HepG2 (cell line): ENCODE measurements around the gene UBL7. TPM values are rescaled to one million over a fixed set of nuclear protein-coding genes. Genes with fewer than 3 reads are reported as not detected.

Source experiments
- ATRX ChIP-seq: sonication (generic); formaldehyde crosslinking; IDR thresholded peaks from 2 replicates; pipeline ENCODE4 v1.4.0; 2020; ENCODE audit warnings: missing genetic modification reagents, borderline replicate concordance
- ETV6 ChIP-seq: sonication (generic); formaldehyde crosslinking; conservative IDR thresholded peaks from 2 replicates; pipeline ENCODE4 v1.4.0; 2020; ENCODE audit warnings: missing genetic modification reagents
- KLF16 ChIP-seq, 2 experiments: sonication (generic) in 1 of 2; formaldehyde crosslinking in 1 of 2; IDR thresholded peaks; 2 replicates each; pipeline versions ENCODE4 v1.6.1 to v1.8.0; 2016 to 2023; ENCODE audit warnings: missing genetic modification reagents in 2 of 2, missing compliant biosample characterization in 1 of 2
- POLR2G ChIP-seq: fragments of 200-400 bp; formaldehyde crosslinking; IDR thresholded peaks from 2 replicates; pipeline ENCODE4 v1.6.1; 2018; ENCODE audit warnings: mild to moderate bottlenecking, low read depth, low read length, moderate library complexity
- SPEN ChIP-seq: sonication (generic); formaldehyde crosslinking; IDR thresholded peaks from 2 replicates; pipeline ENCODE4 v1.5.1; 2020; ENCODE audit warnings: low read depth, mild to moderate bottlenecking, missing genetic modification reagents
- SRSF4 ChIP-seq: fragments of 200-400 bp; formaldehyde crosslinking; IDR thresholded peaks from one replicate; pipeline ENCODE4 v1.6.1; 2018; ENCODE audit warnings: mild to moderate bottlenecking, low read depth, low read length, moderate library complexity; ENCODE audit not compliant: poor library complexity, severe bottlenecking
- TAF1 ChIP-seq: sonication (generic); formaldehyde crosslinking; IDR thresholded peaks from 2 replicates; pipeline ENCODE4 v1.4.0; 2020; ENCODE audit warnings: missing genetic modification reagents
- ZFY ChIP-seq: sonication (generic); formaldehyde crosslinking; IDR thresholded peaks from 2 replicates; pipeline ENCODE4 v1.4.0; 2020; ENCODE audit warnings: missing genetic modification reagents
- ZNF616 ChIP-seq: sonication (generic); formaldehyde crosslinking; IDR thresholded peaks from 2 replicates; pipeline ENCODE4 v1.5.0; 2020; ENCODE audit warnings: low read depth, mild to moderate bottlenecking, missing genetic modification reagents
- ZNF75D ChIP-seq: sonication (generic); formaldehyde crosslinking; IDR thresholded peaks from 2 replicates; pipeline ENCODE4 v1.8.1; 2023; ENCODE audit warnings: missing genetic modification reagents, mild to moderate bottlenecking, borderline replicate concordance
- ZSCAN20 ChIP-seq: sonication (generic); formaldehyde crosslinking; IDR thresholded peaks from 2 replicates; pipeline ENCODE4 v1.4.0; 2020; ENCODE audit warnings: missing genetic modification reagents, mild to moderate bottlenecking, borderline replicate concordance
- polyA plus RNA-seq, 8 experiments: library from polyadenylated mRNA; depleted of rRNA in 3 of 8; stranded (reverse) in 7 of 8; unstranded in 1 of 8; fragments of >200 nt; fragmentation: Illumina TruSeq in 4 of 8; extraction: Trizol in 4 of 8; gene quantifications; 2 replicates each; pipeline versions ENCODE4 v1.2.1 to v1.2.3, GENCODE V29; 2011 to 2016; ENCODE audit warnings: low read depth in 4 of 8, missing spikeins in 1 of 8, mixed read lengths in 1 of 8; ENCODE audit not compliant: insufficient read depth in 1 of 8
- total RNA-seq, 5 experiments: library from RNA; depleted of rRNA; stranded (reverse); fragments of >200 nt; fragmentation: Illumina TruSeq; extraction: Trizol; gene quantifications; 2 replicates each; pipeline ENCODE4 v1.2.3, GENCODE V29; 2016; ENCODE audit warnings: low read depth in 1 of 5
- TF ChIP-seq, protein P1 (sequence below): sonication (generic); formaldehyde crosslinking; IDR thresholded peaks from 2 replicates; pipeline ENCODE4 v1.5.1; 2020; ENCODE audit warnings: missing genetic modification reagents, mild to moderate bottlenecking, borderline replicate concordance
- TF ChIP-seq, protein P2 (sequence below): sonication (generic); formaldehyde crosslinking; conservative IDR thresholded peaks from 2 replicates; pipeline ENCODE4 v1.4.0; 2020; ENCODE audit warnings: missing genetic modification reagents
- TF ChIP-seq, protein P3 (sequence below): sonication (generic); formaldehyde crosslinking; IDR thresholded peaks from 2 replicates; pipeline ENCODE4 v1.9.0; 2022; ENCODE audit warnings: missing genetic modification reagents, mild to moderate bottlenecking, borderline replicate concordance
- TF ChIP-seq, protein P4 (sequence below): sonication (generic); formaldehyde crosslinking; IDR thresholded peaks from 2 replicates; pipeline ENCODE4 v1.5.0; 2020; ENCODE audit warnings: mild to moderate bottlenecking, missing genetic modification reagents
- TF ChIP-seq, protein P5 (sequence below): sonication (generic); formaldehyde crosslinking; IDR thresholded peaks from 2 replicates; pipeline ENCODE4 v1.4.0; 2020; ENCODE audit warnings: missing genetic modification reagents
- TF ChIP-seq, protein P6 (sequence below): sonication (generic); formaldehyde crosslinking; IDR thresholded peaks from 2 replicates; pipeline ENCODE4 v1.4.0; 2020; ENCODE audit warnings: mild to moderate bottlenecking, missing genetic modification reagents

The UBL7 gene
- total and polyA plus RNA-seq, 2 of the 13 experiments (the other 11 are each of a cell fraction or from before 2014, with no cell fraction given): 55.0 to 63.5 TPM

DNA sequence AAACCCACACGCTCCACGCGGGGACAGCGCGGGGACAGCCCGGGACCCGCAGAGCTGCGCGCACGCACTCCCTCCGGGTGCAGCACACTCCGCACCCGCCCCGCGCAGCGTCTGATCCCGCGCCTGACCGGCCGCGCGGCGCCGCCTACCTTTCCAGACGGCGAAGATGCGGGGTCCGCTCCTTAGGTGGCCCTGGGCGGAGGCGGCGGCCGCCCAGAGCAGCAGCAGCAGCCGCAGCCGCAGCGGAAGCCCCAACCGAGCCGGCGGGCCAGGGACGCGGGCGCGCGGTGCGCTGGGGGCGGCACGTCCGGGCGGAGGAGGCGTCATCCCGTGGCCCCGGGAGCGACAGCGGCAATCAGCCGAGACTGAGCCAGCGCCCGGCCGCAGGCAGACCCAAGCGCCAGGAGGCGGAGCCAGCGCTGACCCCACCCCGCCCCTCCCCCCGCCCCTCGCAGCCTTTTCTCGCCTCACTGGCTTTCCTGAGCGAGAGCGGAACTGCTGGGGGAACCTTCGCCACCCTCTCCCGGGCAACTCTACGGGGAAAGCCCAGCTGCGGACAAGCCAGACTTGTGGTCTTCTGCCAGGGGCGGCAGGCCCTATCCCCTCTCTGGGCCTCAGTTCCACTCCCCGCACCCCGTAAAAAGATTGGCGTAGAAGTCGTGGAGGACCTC, 27.2 kb downstream of the UBL7 start, which contains the start of gene SEMA7A (continued):
- TF ChIP-seq, protein P1, sequence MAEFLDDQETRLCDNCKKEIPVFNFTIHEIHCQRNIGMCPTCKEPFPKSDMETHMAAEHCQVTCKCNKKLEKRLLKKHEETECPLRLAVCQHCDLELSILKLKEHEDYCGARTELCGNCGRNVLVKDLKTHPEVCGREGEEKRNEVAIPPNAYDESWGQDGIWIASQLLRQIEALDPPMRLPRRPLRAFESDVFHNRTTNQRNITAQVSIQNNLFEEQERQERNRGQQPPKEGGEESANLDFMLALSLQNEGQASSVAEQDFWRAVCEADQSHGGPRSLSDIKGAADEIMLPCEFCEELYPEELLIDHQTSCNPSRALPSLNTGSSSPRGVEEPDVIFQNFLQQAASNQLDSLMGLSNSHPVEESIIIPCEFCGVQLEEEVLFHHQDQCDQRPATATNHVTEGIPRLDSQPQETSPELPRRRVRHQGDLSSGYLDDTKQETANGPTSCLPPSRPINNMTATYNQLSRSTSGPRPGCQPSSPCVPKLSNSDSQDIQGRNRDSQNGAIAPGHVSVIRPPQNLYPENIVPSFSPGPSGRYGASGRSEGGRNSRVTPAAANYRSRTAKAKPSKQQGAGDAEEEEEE: no peak
- peak; percentile 69 for TF ChIP-seq TAF1 (CRISPR knock-in tag)
- TF ChIP-seq KLF16 (CRISPR knock-in tag; IDR thresholded peaks at IDR 0.05): no peak
- TF ChIP-seq, protein P2, sequence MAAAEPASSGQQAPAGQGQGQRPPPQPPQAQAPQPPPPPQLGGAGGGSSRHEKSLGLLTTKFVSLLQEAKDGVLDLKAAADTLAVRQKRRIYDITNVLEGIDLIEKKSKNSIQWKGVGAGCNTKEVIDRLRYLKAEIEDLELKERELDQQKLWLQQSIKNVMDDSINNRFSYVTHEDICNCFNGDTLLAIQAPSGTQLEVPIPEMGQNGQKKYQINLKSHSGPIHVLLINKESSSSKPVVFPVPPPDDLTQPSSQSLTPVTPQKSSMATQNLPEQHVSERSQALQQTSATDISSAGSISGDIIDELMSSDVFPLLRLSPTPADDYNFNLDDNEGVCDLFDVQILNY: no peak
- peak; percentile 59 for TF ChIP-seq ZFY
- TF ChIP-seq, protein P3, sequence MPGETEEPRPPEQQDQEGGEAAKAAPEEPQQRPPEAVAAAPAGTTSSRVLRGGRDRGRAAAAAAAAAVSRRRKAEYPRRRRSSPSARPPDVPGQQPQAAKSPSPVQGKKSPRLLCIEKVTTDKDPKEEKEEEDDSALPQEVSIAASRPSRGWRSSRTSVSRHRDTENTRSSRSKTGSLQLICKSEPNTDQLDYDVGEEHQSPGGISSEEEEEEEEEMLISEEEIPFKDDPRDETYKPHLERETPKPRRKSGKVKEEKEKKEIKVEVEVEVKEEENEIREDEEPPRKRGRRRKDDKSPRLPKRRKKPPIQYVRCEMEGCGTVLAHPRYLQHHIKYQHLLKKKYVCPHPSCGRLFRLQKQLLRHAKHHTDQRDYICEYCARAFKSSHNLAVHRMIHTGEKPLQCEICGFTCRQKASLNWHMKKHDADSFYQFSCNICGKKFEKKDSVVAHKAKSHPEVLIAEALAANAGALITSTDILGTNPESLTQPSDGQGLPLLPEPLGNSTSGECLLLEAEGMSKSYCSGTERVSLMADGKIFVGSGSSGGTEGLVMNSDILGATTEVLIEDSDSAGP (CRISPR knock-in tag): no peak
- TF ChIP-seq ETV6 (CRISPR knock-in tag): 0 out of 2 replicates have a peak, but pooled peaks have one; percentile 51
- peak; percentile 78 for TF ChIP-seq POLR2G
- no peak for TF ChIP-seq ZNF75D (CRISPR knock-in tag)
- no peak for TF ChIP-seq SRSF4
- 0 out of 2 replicates have a peak, but pooled peaks have one; percentile 61 for TF ChIP-seq SPEN (CRISPR knock-in tag)
- TF ChIP-seq, protein P4, sequence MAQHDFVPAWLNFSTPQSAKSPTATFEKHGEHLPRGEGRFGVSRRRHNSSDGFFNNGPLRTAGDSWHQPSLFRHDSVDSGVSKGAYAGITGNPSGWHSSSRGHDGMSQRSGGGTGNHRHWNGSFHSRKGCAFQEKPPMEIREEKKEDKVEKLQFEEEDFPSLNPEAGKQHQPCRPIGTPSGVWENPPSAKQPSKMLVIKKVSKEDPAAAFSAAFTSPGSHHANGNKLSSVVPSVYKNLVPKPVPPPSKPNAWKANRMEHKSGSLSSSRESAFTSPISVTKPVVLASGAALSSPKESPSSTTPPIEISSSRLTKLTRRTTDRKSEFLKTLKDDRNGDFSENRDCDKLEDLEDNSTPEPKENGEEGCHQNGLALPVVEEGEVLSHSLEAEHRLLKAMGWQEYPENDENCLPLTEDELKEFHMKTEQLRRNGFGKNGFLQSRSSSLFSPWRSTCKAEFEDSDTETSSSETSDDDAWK (CRISPR knock-in tag): no peak
- TF ChIP-seq ZNF616 (CRISPR knock-in tag): 0 out of 2 replicates have a peak, but pooled peaks have one; percentile 28
- no peak for TF ChIP-seq ATRX (CRISPR knock-in tag)
- TF ChIP-seq, protein P5, sequence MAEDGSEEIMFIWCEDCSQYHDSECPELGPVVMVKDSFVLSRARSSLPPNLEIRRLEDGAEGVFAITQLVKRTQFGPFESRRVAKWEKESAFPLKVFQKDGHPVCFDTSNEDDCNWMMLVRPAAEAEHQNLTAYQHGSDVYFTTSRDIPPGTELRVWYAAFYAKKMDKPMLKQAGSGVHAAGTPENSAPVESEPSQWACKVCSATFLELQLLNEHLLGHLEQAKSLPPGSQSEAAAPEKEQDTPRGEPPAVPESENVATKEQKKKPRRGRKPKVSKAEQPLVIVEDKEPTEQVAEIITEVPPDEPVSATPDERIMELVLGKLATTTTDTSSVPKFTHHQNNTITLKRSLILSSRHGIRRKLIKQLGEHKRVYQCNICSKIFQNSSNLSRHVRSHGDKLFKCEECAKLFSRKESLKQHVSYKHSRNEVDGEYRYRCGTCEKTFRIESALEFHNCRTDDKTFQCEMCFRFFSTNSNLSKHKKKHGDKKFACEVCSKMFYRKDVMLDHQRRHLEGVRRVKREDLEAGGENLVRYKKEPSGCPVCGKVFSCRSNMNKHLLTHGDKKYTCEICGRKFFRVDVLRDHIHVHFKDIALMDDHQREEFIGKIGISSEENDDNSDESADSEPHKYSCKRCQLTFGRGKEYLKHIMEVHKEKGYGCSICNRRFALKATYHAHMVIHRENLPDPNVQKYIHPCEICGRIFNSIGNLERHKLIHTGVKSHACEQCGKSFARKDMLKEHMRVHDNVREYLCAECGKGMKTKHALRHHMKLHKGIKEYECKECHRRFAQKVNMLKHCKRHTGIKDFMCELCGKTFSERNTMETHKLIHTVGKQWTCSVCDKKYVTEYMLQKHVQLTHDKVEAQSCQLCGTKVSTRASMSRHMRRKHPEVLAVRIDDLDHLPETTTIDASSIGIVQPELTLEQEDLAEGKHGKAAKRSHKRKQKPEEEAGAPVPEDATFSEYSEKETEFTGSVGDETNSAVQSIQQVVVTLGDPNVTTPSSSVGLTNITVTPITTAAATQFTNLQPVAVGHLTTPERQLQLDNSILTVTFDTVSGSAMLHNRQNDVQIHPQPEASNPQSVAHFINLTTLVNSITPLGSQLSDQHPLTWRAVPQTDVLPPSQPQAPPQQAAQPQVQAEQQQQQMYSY (CRISPR knock-in tag): no peak
- TF ChIP-seq ZSCAN20 (CRISPR knock-in tag): 0 out of 2 replicates have a peak, but pooled peaks have one; percentile 84
- TF ChIP-seq, protein P6, sequence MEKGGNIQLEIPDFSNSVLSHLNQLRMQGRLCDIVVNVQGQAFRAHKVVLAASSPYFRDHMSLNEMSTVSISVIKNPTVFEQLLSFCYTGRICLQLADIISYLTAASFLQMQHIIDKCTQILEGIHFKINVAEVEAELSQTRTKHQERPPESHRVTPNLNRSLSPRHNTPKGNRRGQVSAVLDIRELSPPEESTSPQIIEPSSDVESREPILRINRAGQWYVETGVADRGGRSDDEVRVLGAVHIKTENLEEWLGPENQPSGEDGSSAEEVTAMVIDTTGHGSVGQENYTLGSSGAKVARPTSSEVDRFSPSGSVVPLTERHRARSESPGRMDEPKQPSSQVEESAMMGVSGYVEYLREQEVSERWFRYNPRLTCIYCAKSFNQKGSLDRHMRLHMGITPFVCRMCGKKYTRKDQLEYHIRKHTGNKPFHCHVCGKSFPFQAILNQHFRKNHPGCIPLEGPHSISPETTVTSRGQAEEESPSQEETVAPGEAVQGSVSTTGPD (CRISPR knock-in tag): no peak
